GM19468 (cell line): ENCODE measurements around the gene ZNRF3.

Source experiments
- ATAC-seq: cut with Tn5 transposase; IDR thresholded peaks from one replicate; pipeline ENCODE4 v1.9.1; 2021; ENCODE audit warnings: mild to moderate bottlenecking, moderate library complexity, moderate number of reproducible peaks; ENCODE audit not compliant: unreplicated experiment; ENCODE audit errors: extremely low read depth

The ZNRF3 gene

GRCh38 chr22:29103121-29103520, 219.7 kb downstream of the ZNRF3 start:
- no peak for ATAC-seq

GRCh38 chr22:29105468-29105867, 222.1 kb downstream of the ZNRF3 start:
- ATAC-seq = no peak

- no peak for ATAC-seq
Measured at GRCh38 chr22:29106839-29107238, 223.5 kb downstream of the ZNRF3 start.
